SK-N-MC (cell line): ENCODE results near the gene SCAPER.

ENCODE experiments used
- EZH2 ChIP-seq: fragments of 200-600 bp; sonication (generic); IDR thresholded peaks from one replicate; pipeline ENCODE4 v1.6.1; 2017; ENCODE audit warnings: antibody characterized with exemption
- FOXP2 ChIP-seq: optimal IDR thresholded peaks from 2 replicates; pipeline ENCODE3; 2011; ENCODE audit warnings: mild to moderate bottlenecking, moderate library complexity; ENCODE audit not compliant: insufficient read depth; ENCODE audit errors: extremely low read length, control extremely low read depth
- POLR2AphosphoS5 ChIP-seq: IDR thresholded peaks from 2 replicates; pipeline ENCODE4 v1.6.1; 2012; ENCODE audit warnings: mild to moderate bottlenecking, low read depth, low read length, borderline replicate concordance

DNA sequence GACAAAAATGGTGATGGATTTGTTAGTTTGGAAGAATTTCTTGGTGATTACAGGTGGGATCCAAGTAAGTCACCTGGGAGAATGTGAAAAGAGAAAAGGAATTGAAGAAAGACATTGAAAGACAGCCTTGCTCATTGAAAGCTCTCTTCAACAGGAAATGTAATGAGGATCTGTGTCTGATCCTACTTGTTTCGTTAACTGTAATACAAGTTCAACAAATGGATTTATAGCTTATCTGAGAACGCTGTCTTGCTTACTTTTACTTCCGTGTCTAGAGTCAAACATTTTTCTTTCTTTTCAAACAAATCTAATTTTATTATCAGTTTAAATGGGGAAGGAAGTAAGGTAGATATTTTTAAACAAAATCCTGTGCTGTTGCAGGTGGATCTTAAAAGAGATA is 42.3 kb upstream of the SCAPER start:
- TF ChIP-seq POLR2AphosphoS5, result no peak
- no peak for TF ChIP-seq EZH2
- TF ChIP-seq FOXP2, result no peak
